ENCODE data around the gene FRAS1.

DNA sequence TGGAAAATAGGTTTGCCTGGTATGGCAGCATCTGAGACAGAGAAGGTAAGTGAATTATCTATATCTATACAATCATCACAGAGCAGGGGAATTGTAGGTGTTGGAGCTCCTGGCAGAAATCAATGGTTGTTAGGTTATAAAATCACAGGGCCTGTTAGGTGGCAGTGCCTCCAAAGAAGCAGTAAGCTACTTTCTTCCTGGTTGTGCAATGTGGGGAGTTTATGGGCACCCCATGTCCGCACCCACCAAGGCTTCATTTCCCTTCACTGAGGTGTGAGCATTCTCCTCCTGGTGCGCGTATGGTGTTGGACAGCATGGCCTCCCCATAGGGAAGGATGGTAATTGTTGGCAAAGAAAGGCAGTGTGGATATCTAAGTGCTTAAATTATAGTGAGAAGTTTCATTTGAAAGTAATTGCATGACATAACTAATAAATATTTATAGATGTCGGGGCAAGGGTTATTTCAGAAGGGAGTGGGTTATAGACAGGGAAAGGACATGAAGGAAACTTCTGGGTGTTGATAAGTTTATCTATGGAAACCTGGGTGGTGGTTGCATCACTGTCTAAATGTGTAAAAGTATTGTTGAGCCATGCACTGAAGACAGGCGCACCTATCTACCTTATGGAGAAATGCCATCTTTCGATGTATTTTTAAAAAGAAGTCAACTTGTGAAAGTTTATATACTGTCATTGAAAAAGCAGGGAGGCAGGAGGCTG lies 153.7 kb downstream of the FRAS1 start:
- no peak for TF ChIP-seq PRDM15 (CRISPR knock-in tag; IDR thresholded peaks at IDR 0.05)
- TF ChIP-seq, protein P1, sequence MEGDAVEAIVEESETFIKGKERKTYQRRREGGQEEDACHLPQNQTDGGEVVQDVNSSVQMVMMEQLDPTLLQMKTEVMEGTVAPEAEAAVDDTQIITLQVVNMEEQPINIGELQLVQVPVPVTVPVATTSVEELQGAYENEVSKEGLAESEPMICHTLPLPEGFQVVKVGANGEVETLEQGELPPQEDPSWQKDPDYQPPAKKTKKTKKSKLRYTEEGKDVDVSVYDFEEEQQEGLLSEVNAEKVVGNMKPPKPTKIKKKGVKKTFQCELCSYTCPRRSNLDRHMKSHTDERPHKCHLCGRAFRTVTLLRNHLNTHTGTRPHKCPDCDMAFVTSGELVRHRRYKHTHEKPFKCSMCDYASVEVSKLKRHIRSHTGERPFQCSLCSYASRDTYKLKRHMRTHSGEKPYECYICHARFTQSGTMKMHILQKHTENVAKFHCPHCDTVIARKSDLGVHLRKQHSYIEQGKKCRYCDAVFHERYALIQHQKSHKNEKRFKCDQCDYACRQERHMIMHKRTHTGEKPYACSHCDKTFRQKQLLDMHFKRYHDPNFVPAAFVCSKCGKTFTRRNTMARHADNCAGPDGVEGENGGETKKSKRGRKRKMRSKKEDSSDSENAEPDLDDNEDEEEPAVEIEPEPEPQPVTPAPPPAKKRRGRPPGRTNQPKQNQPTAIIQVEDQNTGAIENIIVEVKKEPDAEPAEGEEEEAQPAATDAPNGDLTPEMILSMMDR (IDR thresholded peaks at IDR 0.05): no peak
- TF ChIP-seq, protein P2, sequence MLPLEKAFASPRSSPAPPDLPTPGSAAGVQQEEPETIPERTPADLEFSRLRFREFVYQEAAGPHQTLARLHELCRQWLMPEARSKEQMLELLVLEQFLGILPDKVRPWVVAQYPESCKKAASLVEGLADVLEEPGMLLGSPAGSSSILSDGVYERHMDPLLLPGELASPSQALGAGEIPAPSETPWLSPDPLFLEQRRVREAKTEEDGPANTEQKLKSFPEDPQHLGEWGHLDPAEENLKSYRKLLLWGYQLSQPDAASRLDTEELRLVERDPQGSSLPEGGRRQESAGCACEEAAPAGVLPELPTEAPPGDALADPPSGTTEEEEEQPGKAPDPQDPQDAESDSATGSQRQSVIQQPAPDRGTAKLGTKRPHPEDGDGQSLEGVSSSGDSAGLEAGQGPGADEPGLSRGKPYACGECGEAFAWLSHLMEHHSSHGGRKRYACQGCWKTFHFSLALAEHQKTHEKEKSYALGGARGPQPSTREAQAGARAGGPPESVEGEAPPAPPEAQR (CRISPR knock-in tag; IDR thresholded peaks at IDR 0.05): no peak
- TF ChIP-seq, protein P3, sequence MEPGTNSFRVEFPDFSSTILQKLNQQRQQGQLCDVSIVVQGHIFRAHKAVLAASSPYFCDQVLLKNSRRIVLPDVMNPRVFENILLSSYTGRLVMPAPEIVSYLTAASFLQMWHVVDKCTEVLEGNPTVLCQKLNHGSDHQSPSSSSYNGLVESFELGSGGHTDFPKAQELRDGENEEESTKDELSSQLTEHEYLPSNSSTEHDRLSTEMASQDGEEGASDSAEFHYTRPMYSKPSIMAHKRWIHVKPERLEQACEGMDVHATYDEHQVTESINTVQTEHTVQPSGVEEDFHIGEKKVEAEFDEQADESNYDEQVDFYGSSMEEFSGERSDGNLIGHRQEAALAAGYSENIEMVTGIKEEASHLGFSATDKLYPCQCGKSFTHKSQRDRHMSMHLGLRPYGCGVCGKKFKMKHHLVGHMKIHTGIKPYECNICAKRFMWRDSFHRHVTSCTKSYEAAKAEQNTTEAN (CRISPR knock-in tag; IDR thresholded peaks at IDR 0.05): no peak
- TF ChIP-seq SOX15 (CRISPR knock-in tag; IDR thresholded peaks at IDR 0.05): no peak
- no peak for TF ChIP-seq FOXJ3 (CRISPR knock-in tag; IDR thresholded peaks at IDR 0.05; ENCODE audit: borderline replicate concordance)
- TF ChIP-seq, protein P4, sequence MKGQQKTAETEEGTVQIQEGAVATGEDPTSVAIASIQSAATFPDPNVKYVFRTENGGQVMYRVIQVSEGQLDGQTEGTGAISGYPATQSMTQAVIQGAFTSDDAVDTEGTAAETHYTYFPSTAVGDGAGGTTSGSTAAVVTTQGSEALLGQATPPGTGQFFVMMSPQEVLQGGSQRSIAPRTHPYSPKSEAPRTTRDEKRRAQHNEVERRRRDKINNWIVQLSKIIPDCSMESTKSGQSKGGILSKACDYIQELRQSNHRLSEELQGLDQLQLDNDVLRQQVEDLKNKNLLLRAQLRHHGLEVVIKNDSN (CRISPR knock-in tag; IDR thresholded peaks at IDR 0.05): no peak
- TF ChIP-seq RELA (CRISPR knock-in tag; IDR thresholded peaks at IDR 0.05; ENCODE audit: borderline replicate concordance): no peak
- TF ChIP-seq ESRRA (CRISPR knock-in tag; IDR thresholded peaks at IDR 0.05; ENCODE audit: borderline replicate concordance): no peak

Measured in WTC11 (cell line).